ENCODE data around the gene GIPR.
A peak's percentile ranks its signal among the peaks of the same experiment; 100 is the strongest.
"Not testable (repeated sequence)": the region's sequence is repeated elsewhere in the genome, so short reads cannot be mapped to it uniquely, and the experiment has no call there.

GIPR gene

DNA sequence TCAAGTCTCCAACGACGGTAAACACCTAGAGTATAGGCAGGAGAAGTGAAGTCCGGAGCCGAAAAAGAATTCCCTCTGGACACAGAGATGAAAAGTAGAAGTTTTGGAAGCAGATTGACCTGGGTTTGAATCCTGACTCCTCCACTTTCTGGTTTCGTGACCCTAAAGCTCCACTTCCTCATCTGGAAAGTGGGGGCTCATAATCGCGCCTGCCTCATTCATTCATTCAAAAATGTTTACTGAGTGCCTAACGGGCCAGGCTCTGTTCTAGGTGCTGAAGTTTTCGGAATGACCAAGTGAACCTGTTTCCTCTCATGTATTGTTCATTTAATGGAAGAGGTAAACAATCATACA is 21.7 kb upstream of the GIPR start:
- DNase-seq = no peak

DNA sequence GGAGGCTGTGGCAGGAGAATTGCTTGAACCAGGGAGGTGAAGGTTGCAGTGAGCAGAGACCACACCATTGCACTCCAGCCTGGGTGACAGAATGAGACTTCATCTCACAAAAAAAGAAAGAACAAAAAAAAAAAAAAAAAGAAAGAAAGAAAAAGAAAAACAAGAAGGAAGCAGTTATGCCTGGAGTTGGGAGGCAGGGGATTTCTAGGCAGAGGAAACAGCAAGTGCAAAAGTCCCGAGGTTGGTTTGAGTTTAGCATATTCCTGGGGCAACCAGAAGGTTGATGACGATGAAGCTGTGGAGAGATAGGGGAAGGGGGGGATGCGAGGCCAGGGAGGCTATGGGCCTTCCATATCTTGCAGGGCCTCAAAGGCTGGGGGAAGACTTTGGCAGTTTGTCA is 17.3 kb upstream of the GIPR start:
- DNase-seq = no peak

DNA sequence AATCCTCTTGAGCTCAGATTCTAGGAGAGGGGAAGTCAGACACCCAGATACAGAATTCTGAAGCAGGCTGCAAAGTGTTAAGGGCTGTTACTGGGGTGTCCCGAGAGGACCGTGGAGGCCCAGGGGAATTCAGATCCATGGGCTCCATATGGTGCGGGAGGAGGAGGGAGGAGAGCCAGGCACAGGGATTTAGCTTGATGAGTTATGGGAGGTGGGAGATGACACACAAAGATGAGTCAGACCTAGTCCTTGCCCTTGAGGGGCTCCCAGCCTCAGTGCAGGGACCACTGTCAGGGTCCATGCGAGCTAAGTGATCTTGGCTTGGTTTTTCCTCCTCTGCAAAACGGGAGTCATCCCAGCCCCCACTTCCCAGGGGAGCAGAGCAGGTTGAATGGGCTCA is 14.4 kb upstream of the GIPR start:
- no peak for DNase-seq

DNA sequence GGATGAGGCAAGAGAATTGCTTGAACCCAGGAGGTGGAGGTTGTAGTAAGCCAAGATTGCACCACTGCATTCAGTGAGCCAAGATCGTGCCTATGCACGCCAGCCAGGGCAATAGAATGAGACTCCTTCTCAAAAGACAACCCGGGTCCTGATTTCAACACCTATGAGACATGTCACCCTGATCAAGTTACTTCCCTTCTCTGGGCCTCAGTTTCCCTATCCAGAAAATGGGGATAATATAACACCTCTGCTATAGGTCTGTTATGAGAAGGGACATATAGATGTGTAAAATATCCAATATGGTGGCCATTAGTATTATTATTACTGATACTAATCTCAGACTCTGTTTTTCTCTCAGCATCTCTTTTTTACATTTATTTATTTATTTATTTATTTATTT is 12.9 kb upstream of the GIPR start:
- DNase-seq = no peak

DNA sequence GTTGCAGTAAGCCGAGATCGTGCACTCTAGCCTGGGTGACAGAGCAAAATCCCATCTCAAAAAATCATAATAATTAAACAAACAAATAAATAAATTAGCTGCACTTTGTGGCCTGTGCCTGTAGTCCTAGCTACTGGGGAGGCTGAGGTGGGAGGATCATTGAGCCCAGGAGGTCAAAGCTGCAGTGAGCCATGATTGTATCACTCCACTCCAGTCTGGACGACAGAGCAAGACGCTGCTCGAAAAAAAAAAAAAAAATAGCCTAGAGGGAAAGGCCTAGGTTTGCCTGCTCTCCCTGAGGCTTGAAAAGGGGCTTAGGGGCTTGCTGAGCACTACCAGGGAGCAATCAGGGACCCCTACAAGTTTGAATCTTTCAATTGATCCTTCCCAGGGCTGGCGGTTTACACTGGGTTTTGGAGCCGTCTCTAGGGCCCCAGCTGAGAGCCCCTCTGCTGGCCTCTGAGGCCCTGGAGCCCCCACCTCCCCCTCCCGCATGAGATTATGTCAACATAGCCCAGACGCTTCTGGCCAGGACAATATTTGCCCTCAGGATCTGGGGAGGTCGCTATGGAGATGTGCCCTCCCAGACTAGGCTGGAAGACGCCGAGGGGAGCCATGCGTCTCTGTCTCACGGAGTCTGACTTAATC is 10.4 kb upstream of the GIPR start:
- DNase-seq = no peak

DNA sequence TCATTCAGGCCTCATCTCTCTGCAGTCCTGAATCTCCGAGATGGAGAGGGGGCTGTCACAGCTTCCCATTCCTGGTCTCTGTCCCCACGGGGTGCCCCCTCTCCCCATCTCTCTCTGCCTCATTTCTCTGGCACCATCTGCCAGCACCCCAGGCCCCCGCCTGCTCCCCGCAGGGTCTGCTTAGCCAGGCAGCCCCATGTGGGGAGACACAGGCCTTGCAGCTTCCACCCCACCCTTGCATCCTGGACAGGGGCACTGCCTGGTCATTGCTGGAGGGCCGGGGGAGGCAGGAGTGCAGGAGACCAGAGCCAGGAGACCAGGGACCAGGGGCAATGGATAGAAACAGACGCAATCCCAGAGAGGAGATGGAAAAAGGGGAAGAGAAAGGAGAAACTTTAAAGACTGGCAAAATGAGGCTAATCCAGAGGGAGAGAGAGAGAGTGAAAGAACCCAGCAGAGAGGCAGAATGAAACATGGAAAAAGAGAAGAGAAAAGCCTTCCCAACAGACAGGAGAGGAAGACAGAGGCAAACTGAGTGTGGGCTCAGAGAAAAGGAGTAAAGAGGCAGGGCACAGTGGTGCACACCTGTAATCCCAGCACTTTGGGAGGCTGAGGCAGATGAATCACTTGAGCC is 8.8 kb upstream of the GIPR start:
- no peak for DNase-seq

DNA sequence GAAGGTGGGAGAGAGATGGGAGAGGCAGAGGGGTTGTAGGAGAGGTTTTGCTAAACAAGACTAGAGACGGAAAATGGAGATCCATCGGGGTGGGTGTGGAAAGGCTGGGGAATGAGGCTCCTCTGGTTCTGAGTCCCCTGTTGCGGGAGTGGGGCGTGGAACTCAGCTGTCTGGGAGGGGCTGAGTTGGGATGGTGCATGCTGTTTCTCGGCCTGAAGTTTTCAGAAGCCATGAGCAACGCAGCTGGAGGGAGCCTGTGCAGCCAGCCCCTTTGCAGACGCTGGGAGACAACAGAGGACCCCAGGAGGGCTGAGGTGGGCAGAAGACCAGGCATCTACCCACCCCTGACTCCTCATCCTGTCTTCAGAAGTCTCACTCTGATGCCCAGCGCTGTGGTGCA is 7.4 kb upstream of the GIPR start:
- DNase-seq = no peak

GRCh38 chr19:45663800-45664199 is 4.2 kb upstream of the GIPR start:
- DNase-seq = no peak

DNA sequence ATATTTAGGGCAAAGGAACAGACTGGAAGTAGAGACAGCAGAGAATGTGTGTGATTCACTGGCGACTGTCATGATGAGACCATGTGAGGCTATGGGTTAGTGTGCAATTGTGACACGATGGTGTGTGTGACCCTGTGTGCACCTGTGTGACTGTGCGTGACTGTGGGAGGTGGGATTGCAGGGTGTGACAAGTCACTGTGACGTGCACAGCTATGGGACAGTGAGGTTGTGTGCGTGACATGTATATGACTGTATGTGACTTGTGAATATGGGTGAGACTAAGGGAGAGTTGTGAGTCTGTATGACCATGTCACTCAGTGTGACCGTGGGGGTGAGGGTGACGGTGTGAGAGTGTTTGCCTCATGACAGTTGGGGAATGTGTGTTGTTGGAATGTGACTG is 3.4 kb upstream of the GIPR start:
- no peak for DNase-seq

GRCh38 chr19:45668342-45668871 is 386 bp downstream of the GIPR start:
- DNase-seq = peak; percentile 45 to 47

DNA sequence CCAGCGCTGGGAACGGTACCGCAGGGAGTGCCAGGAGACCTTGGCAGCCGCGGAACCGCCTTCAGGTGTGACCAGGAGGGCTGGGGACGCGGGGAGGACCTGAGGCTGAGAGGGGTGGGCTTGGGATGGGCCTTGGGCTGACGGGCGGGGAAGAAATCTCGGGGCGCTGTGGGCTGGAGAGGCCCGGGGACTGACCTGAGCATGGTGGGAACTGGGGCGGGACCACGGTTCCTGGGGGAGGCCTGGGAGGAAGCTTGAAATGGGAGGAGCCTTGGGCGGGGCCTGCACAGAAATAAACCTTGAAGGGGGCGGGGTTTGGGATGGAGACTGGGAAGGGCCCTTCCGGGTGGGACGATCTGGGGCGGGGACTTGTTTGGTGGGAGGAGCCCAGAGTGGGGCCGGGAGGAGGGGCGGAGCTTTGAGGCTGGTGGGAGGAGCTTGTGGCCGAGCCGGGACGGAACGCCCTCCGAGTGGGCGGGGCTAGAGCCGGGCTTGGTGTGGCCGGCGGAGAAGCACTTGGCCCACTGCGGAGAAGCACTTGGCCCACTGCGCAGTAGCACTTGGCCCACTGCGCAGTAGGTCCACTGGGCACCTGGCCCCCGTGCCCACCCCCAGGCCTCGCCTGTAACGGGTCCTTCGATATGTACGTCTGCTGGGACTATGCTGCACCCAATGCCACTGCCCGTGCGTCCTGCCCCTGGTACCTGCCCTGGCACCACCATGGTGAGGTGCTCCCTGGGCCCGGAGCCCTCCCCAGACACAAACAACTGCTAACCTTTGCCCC is 2.8 kb downstream of the GIPR start:
- DNase-seq = peak; percentile 64

- no peak for DNase-seq
These were observed 6.9 kb downstream of the GIPR start for GRCh38 chr19:45674946-45675345.

DNA sequence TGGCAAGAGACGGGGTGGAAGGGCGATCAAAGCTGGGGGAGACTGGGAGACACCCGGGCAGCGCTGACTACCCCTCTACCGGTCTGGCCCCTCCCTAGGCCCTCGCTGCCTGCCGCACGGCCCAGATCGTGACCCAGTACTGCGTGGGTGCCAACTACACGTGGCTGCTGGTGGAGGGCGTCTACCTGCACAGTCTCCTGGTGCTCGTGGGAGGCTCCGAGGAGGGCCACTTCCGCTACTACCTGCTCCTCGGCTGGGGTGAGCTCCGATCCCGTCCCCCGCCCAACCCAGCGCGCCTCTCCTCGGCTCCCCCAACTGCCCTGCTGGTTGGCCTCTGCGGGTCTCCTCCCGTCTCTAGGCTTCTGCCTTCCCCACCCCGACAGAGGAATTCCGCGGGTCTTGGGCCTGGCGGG is 8.8 kb downstream of the GIPR start:
- peak; percentile 17 to 55 for DNase-seq

DNA sequence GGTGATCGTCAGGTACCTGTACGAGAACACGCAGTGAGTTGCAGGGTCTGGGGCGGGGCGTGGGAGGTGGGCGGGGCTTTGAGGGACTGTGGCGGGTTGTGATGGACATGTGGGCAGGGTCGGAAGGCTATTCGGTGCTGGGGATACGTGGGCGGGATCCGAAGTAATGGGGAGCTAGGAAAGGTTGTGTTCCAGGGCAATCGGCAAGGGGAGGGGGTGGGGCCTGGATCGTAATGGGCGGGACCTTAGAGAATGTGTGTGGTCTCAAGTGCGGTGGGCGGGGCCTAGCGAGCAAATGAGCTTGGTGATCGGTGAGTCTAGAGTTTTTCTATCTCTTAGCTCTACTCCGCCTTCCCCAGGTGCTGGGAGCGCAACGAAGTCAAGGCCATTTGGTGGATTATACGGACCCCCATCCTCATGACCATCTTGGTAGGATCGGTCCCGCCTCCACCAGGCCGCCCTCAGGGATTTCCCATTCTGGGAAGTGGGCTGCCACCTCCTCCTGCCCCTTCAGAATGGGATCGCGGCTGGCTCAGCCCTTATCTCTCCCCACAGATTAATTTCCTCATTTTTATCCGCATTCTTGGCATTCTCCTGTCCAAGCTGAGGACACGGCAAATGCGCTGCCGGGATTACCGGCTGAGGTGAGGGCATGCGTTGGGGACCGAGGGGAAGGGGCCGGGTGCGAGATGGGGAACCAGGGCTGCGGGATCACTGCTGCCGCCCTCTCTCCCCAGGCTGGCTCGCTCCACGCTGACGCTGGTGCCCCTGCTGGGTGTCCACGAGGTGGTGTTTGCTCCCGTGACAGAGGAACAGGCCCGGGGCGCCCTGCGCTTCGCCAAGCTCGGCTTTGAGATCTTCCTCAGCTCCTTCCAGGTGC is 9.6 kb downstream of the GIPR start:
- peak; percentile 87 for DNase-seq

DNA sequence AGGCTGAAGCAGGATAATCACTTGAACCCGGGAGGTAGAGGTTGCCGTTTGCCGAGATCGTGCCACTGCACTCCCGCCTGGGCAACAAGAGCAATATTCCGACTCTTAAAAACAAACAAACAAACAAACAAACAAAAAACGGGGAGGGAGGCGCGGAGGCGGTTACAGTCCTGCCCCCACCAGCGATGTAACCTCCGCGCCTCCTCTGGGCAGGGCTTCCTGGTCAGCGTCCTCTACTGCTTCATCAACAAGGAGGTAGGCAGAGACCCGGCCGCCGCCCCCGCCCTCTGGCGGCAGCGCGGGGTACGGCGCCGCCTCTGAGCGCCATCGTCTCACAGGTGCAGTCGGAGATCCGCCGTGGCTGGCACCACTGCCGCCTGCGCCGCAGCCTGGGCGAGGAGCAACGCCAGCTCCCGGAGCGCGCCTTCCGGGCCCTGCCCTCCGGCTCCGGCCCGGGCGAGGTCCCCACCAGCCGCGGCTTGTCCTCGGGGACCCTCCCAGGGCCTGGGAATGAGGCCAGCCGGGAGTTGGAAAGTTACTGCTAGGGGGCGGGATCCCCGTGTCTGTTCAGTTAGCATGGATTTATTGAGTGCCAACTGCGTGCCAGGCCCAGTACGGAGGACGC is 13.5 kb downstream of the GIPR start:
- peak; percentile 88 to 92 for DNase-seq

GRCh38 chr19:45682117-45682516 is 14.1 kb downstream of the GIPR start:
- no peak for DNase-seq

DNA sequence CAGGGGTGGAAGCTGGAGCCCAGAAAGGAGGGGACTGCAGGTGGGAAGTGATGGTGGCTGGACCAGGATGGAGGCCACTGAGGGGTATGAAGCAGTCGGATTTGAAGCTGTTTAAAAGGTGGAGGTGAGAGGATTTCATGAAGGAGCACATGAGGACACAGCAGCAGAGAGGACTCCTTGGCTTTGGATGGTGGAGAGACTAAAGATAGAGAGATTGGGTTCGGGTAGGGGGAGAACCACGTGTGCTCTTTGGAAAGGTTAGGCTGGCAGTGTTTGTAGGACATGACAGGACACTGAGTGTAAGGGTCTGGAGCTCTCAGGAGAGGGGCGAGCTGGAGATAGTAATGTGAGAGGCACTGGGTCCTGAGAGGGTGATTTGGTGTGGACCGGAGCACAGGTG is 14.9 kb downstream of the GIPR start:
- no peak for DNase-seq

- DNase-seq = not testable (repeated sequence)
These were observed 17.0 kb downstream of the GIPR start for GRCh38 chr19:45685045-45685444.

DNA sequence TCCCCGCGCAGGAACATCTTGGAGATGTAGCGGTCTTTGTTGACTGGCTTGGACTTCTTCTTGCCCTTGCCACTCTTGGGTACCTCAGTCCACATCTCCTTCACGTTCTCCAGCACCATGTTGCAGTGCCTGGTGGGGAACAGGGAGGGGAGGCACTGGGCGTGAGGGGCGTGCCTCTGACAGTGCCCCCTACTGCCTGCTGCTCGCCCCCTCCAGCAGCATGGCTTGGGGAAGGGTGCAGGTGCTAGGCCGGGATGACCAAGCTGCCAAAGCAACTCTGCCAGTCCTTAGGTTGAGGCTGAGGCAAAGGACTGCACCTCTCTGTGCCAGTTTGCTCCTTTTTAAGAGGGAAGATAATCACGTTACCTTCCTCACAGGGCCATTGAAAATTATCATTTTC is 19.6 kb downstream of the GIPR start:
- DNase-seq = no peak

DNA sequence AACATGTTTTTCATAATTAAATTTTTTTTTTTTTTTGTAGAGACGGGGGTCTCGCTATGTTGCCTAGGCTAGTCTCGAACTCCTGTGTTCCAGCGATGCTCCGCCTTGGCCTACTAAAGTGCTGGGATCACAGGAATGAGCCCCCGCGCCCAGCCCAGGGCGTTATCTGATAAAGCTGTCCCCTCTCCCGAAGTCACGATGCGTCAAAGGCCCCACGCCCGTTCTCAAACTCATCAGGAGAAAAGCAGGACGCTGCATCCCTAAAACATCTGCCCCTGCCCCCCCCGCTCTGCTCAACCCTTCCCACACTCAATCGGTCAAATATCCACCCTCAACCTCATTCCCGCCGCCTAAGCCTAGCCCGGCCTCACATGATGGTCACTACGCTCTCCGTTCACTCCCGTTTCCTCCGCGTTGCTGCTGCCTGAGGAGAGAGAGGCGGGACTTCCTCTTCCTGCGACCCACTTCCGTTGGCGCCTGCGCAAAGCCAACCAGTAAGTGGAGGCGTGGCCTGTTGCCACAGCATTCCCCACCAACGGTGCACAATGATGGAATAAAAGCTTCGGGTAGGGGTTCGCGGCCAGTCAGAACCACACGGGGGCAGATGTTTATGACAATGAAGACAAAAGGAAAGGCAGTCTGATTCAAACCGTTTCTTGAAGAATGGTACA is 23.6 kb downstream of the GIPR start, which contains the start of gene SNRPD2:
SNRPD2 (minus strand) TSS at position 438 of the 671 bp plus-strand sequence; CDS start at position 373, 65 bp downstream.
- peak; percentile 92 to 94 for DNase-seq

DNA sequence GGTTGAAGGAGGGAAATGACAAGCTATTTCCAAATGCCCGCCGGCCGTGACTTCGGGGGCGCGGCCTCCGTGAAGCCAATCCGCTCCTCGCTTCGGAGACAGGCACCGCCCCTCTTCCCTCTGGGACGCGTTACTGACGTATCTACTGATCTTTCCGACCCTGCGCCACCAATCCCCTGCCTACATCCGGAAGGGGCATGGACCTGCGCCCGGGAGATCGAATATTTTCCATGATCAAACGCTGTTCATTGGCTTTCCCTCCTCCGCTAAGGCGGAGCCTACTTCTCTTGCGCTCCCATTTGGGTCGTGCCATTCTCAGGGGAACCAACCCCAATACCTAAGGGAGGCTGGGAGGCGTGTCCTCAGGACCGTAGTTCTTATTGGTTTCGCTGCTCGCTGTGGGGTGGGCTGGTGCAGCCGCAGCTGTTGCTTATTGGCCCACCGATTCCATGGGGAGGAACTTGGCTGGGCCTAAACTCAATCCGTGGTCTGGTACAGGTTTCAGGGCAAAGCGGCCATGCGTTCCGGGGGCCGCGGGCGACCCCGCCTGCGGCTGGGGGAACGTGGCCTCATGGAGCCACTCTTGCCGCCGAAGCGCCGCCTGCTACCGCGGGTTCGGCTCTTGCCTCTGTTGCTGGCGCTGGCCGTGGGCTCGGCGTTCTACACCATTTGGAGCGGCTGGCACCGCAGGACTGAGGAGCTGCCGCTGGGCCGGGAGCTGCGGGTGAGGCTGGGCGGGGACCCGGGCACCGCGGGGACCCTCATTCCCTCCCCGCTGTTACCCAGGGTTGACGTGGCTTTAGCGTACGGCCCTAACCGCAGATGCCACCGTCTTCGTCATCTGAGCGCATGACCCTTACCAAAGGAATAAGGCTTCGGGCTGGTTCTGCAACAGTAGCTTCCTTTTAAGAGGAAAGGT is 24.4 kb downstream of the GIPR start, which contains the start of gene QPCTL:
QPCTL (plus strand) TSS at position 480 of the 919 bp plus-strand sequence; CDS start at position 518, 38 bp downstream.
- DNase-seq = peak; percentile 98
